Thyroid gland (tissue), 4 donors: ENCODE results near the gene POU2AF3. TPM values are rescaled to one million over a fixed set of nuclear protein-coding genes. Genes with fewer than 3 reads are reported as not detected.
"Not testable (repeated sequence)": the region's sequence is repeated elsewhere in the genome, so short reads cannot be mapped to it uniquely, and the experiment has no call there.

Source experiments
- DNase-seq, 2 donors: peaks; one replicate each; pipeline ENCODE4 v3.0.0-alpha.2; 2019
- H3K27ac ChIP-seq, 3 donors: fragments of 200-600 bp; sonication (generic); 1 replicate in 2 of 3; 2 replicates in 1 of 3; pipeline ENCODE4 v1.5.1; 2016 to 2019; ENCODE audit warnings: mild to moderate bottlenecking in 1 of 3, moderate library complexity in 1 of 3
- H3K27me3 ChIP-seq: fragments of 200-600 bp; sonication (generic); one replicate; pipeline ENCODE4 v1.5.1; 2019
- H3K36me3 ChIP-seq, 2 donors: fragments of 200-600 bp; sonication (generic); one replicate each; pipeline ENCODE4 v1.5.1; 2016 to 2019
- H3K4me1 ChIP-seq, 2 donors: fragments of 200-600 bp; sonication (generic); one replicate each; pipeline ENCODE4 v1.5.1; 2017 to 2019
- H3K4me3 ChIP-seq, 3 donors: fragments of 200-600 bp; sonication (generic); replicated peaks in 1 of 3; 1 replicate in 2 of 3; 2 replicates in 1 of 3; pipeline ENCODE4 v1.5.1; 2016; ENCODE audit warnings: mild to moderate bottlenecking in 1 of 3
- H3K9me3 ChIP-seq: fragments of 200-600 bp; sonication (generic); one replicate; pipeline ENCODE4 v1.5.1; 2017
- CTCF ChIP-seq, 6 experiments: fragments of 200-600 bp in 3 of 6; fragments of 450-650 bp in 3 of 6; sonication (generic) in 3 of 6; IDR thresholded peaks; one replicate each; pipeline ENCODE4 v1.5.1; 2016 to 2019; ENCODE audit warnings: antibody characterized with exemption in 6 of 6, mild to moderate bottlenecking in 2 of 6, inconsistent platforms in 1 of 6, moderate library complexity in 1 of 6
- POLR2A ChIP-seq, 2 donors: fragments of 450-650 bp; IDR thresholded peaks; one replicate each; pipeline ENCODE4 v1.6.1; 2017; ENCODE audit warnings: antibody characterized with exemption in 2 of 2, mild to moderate bottlenecking in 2 of 2, moderate library complexity in 1 of 2
- WGBS, 2 donors: methylation state at CpG; one replicate each; pipeline ENCODE4 v1.1.5; 2017; 5-methylcytosine and 5-hydroxymethylcytosine counted together
- intact Hi-C: fragments of 100-400 bp; cut with DNase I; formaldehyde crosslinking; loops from one replicate; pipeline ENCODE4 v1.15.1; 2023
- total RNA-seq, 4 donors: library from RNA; depleted of rRNA; stranded (reverse); fragments of >200 nt; gene quantifications; one replicate each; pipeline ENCODE4 v1.2.3, GENCODE V29; 2016

POU2AF3 gene
- total RNA-seq, 4 donors from 2014 or later, result 2.0 to 5.0 (median 4.6) TPM; not detected in 1

- no peaks in the 10 kb centered on the region for H3K4me1 ChIP-seq
- no peaks in the 10 kb centered on the region for H3K9me3 ChIP-seq
- intact Hi-C loops, result no loop called here
- no peak overlapping the region for H3K4me3 ChIP-seq
- no peaks in the 10 kb centered on the region for H3K36me3 ChIP-seq
- no peak for DNase-seq
- 88% methylated on average over 13 to 18 of the region's 18 CpGs for WGBS, 2 donors
- no peaks in the 10 kb centered on the region for H3K27me3 ChIP-seq
- TF ChIP-seq POLR2A (IDR thresholded peaks at IDR 0.05) (no peak), CTCF (IDR thresholded peaks at IDR 0.05) (no peak)
- H3K27ac ChIP-seq, result no peak overlapping the region
These were observed 12.9 kb upstream of the POU2AF3 start for GRCh38 chr11:111285189-111286091.

DNA sequence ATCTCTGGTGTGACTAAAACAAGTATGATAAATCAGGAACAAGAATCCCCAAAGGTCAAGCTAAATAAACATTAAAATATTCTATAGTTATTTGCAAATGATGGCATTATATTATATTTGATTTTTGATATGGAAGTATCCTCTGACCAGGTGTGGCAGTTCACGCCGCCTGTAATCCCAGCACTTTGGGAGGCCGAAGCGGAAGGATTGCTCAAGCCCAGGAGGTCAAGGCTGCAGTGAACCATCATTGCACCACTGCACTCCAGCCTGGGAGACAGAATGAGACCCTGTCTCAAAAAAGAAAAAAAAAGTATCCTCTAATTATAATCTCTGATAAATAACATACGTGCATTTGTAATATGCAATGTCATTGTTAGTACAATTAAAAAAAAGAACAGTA, 6.6 kb upstream of the POU2AF3 start:
- H3K4me1 ChIP-seq, result peaks cover 0 to 4% of the 10 kb centered on the region in 2 donors
- TF ChIP-seq POLR2A (IDR thresholded peaks at IDR 0.05), result no peak
- no peak for DNase-seq
- H3K27me3 ChIP-seq, result no peaks in the 10 kb centered on the region
- H3K4me3 ChIP-seq, result no peak overlapping the region
- H3K9me3 ChIP-seq, result no peaks in the 10 kb centered on the region
- 96 to 97% methylated on average over 5 of the region's 5 CpGs for WGBS, 2 donors
- no peak overlapping the region for H3K27ac ChIP-seq
- intact Hi-C loops, result no loop called here
- H3K36me3 ChIP-seq, result no peaks in the 10 kb centered on the region

- DNase-seq, H3K36me3 ChIP-seq, H3K9me3 ChIP-seq, H3K27ac ChIP-seq, intact Hi-C loops, H3K4me1 ChIP-seq, H3K27me3 ChIP-seq, H3K4me3 ChIP-seq: not testable (repeated sequence)
- 89 to 95% methylated on average over 1 of the region's 1 CpG for WGBS, 2 donors
These were observed 5.9 kb upstream of the POU2AF3 start for GRCh38 chr11:111292408-111292807.

GRCh38 chr11:111296196-111296595, 2.1 kb upstream of the POU2AF3 start:
- no peak for TF ChIP-seq CTCF (IDR thresholded peaks at IDR 0.05)
- no peak for TF ChIP-seq POLR2A (IDR thresholded peaks at IDR 0.05)
- intact Hi-C loops, result loop anchor here (5.0 kb wide), 1 partner anchor 131 kb away; no protein-coding TSS in a partner anchor
- Histone ChIP-seq H3K9me3 (no peaks in the 10 kb centered on the region), H3K36me3 (no peaks in the 10 kb centered on the region), H3K27me3 (no peaks in the 10 kb centered on the region), H3K4me3 (no peak overlapping the region), H3K27ac (peak overlapping the region in 1 of 3 donors; percentile 31), H3K4me1 (peaks cover 20 to 24% of the 10 kb centered on the region in 2 donors)
- 44 to 50% methylated on average over 3 of the region's 3 CpGs for WGBS, 2 donors
- DNase-seq, result peak; percentile 43 to 57

DNA sequence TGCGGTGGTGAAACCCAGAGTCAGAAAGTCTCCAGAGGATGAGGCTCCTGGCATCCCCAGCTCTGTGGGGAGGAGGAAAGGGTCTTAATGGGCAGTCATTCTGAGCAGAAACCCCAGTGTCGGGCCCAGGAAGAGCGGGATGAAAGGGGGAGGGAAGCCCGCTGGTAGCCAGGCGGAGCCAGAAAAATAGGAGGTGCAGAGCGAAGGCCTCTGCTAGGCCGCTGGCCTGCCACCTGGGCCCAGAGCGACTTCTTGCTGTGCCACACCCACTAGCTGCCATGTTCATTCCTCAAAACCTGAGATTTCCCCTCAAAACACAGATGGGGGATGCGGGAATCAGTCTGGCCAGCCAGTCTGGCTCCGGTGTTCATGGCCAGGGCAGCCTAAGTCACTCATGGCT, 650 bp upstream of the POU2AF3 start:
- Histone ChIP-seq H3K4me3 (no peak overlapping the region), H3K36me3 (no peaks in the 10 kb centered on the region), H3K27ac (no peak overlapping the region), H3K27me3 (no peaks in the 10 kb centered on the region), H3K9me3 (no peaks in the 10 kb centered on the region), H3K4me1 (peaks cover 33 to 37% of the 10 kb centered on the region in 2 donors)
- TF ChIP-seq CTCF (IDR thresholded peaks at IDR 0.05) (no peak), POLR2A (IDR thresholded peaks at IDR 0.05) (no peak)
- 96 to 97% methylated on average over 8 to 10 of the region's 10 CpGs for WGBS, 2 donors
- intact Hi-C loops, result loop anchor here (5.0 kb wide), 1 partner anchor 130 kb away; no protein-coding TSS in a partner anchor
- no peak for DNase-seq
